T-helper 2 cell treated with Interferon-gamma antibody and Interleukin-4, amounts not matched to agents 5 μg/mL and 100 μg/mL, for 36 hours (primary cell): Measurements from ENCODE around the gene ADAMTSL3.
"Not testable (repeated sequence)": the region's sequence is repeated elsewhere in the genome, so short reads cannot be mapped to it uniquely, and the experiment has no call there.

ENCODE experiments used
- DNase-seq: peaks from one replicate; pipeline ENCODE4 v3.0.0; 2021; ENCODE audit warnings: low spot score
- H3K27ac Mint-ChIP-seq: one replicate; pipeline ENCODE4 v1.8.0; 2021; ENCODE audit warnings: mild to moderate bottlenecking, mixed read lengths
- H3K27me3 Mint-ChIP-seq: one replicate; pipeline ENCODE4 v1.8.0; 2021; ENCODE audit warnings: low read depth, mixed read lengths
- H3K36me3 Mint-ChIP-seq: one replicate; pipeline ENCODE4 v1.8.0; 2021; ENCODE audit warnings: low read depth, mixed read lengths
- H3K4me1 Mint-ChIP-seq: one replicate; pipeline ENCODE4 v1.8.0; 2021; ENCODE audit warnings: low read depth, mixed read lengths
- H3K4me3 Mint-ChIP-seq: one replicate; pipeline ENCODE4 v1.8.0; 2022; ENCODE audit warnings: mild to moderate bottlenecking, moderate library complexity, mixed read lengths
- H3K9me3 Mint-ChIP-seq: one replicate; pipeline ENCODE4 v1.8.0; 2021; ENCODE audit warnings: mixed read lengths

Gene ADAMTSL3

DNA sequence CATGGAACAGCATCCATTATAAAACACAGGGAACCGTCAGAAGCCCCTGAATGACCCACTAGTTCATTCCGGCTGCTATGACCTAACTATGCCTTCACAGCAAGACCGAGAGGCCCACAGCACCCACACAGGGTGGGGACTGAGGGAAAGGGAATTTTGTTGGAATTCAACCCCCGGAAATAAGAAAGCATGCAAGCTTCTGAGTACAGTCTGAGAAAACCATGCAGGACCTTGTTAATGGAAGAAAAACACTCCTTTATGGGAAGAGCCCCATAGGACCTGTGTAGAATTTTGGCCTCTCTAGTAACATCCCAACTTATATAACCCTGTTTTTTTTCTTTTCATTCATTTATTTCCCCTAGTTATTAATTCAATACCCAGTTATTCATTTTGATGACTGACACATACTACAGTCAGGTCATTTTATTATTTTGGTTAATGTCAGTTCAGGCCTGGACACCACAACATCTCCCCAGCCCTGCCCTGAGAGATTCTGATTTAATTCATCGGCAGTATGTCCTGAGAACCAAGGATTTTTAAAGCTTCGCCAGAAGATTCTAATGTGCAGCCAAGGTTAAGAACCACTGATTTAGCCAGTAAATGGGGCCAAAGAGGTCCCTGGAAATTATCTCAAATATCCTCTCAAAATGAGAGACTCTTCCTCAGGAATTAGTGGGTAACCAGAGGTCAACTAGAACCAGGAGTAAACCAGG, 350.0 kb downstream of the ADAMTSL3 start:
- peaks cover 5% of the 10 kb centered on the region for H3K27me3 Mint-ChIP-seq
- H3K4me3 Mint-ChIP-seq = no peak overlapping the region
- no peak overlapping the region for H3K27ac Mint-ChIP-seq
- H3K9me3 Mint-ChIP-seq = no peaks in the 10 kb centered on the region
- no peaks in the 10 kb centered on the region for H3K4me1 Mint-ChIP-seq
- DNase-seq = no peak
- H3K36me3 Mint-ChIP-seq = no peaks in the 10 kb centered on the region

- H3K36me3 Mint-ChIP-seq = no peaks in the 10 kb centered on the region
- H3K27ac Mint-ChIP-seq = no peak overlapping the region
- no peak overlapping the region for H3K4me3 Mint-ChIP-seq
- no peaks in the 10 kb centered on the region for H3K27me3 Mint-ChIP-seq
- no peak for DNase-seq
- no peaks in the 10 kb centered on the region for H3K9me3 Mint-ChIP-seq
- H3K4me1 Mint-ChIP-seq = no peaks in the 10 kb centered on the region
Observed at GRCh38 chr15:84006421-84006820, 352.5 kb downstream of the ADAMTSL3 start.

- H3K4me1 Mint-ChIP-seq = no peaks in the 10 kb centered on the region
- no peaks in the 10 kb centered on the region for H3K27me3 Mint-ChIP-seq
- no peaks in the 10 kb centered on the region for H3K9me3 Mint-ChIP-seq
- no peaks in the 10 kb centered on the region for H3K36me3 Mint-ChIP-seq
- no peak overlapping the region for H3K4me3 Mint-ChIP-seq
- DNase-seq = no peak
- no peak overlapping the region for H3K27ac Mint-ChIP-seq
Observed at GRCh38 chr15:84009616-84010015, 355.7 kb downstream of the ADAMTSL3 start.

DNA sequence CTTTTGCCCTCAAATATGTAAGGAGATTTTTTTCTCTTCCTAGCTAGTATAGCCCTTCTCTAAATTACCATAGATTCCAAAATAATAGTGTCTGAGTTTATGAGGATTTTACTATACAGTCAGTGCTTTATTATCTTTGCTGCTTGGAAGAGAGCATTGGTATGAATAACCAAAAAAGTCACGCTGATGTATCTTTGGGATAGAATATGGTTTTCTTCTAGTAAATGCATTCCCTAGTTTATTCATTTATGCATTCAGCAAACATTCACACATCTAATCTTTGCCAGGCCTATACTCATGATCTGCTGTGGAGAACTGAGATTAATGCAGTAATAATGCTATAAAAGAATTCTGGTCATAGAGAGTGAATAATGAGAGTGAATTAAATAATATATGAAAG, 356.3 kb downstream of the ADAMTSL3 start:
- Mint-ChIP-seq H3K36me3 (no peaks in the 10 kb centered on the region), H3K4me1 (no peaks in the 10 kb centered on the region), H3K9me3 (no peaks in the 10 kb centered on the region), H3K27me3 (no peaks in the 10 kb centered on the region), H3K27ac (no peak overlapping the region), H3K4me3 (no peak overlapping the region)
- DNase-seq = no peak

DNA sequence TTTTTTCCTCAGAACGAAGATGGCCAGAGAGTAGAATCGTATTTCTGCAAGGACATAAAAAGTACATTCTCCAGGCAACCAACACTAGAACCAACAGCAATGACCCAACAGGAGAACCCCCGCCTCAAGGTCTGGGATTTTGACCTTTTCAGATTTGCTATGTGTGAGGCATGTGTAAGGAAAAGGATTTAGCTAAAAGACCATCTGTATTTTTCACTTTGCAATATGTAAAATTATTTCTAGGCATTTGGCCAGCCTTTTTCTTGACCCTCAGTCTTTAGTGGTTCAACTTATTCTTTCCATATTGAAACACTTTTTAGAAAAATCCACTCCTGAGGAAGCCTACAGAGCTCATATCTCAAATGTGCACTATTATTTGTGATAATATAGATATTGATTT, 362.4 kb downstream of the ADAMTSL3 start:
- H3K4me3 Mint-ChIP-seq = no peak overlapping the region
- H3K9me3 Mint-ChIP-seq = no peaks in the 10 kb centered on the region
- no peak overlapping the region for H3K27ac Mint-ChIP-seq
- H3K4me1 Mint-ChIP-seq = no peaks in the 10 kb centered on the region
- H3K27me3 Mint-ChIP-seq = no peaks in the 10 kb centered on the region
- DNase-seq = no peak
- H3K36me3 Mint-ChIP-seq = no peaks in the 10 kb centered on the region

- H3K36me3 Mint-ChIP-seq = no peaks in the 10 kb centered on the region
- no peaks in the 10 kb centered on the region for H3K9me3 Mint-ChIP-seq
- H3K27me3 Mint-ChIP-seq = no peaks in the 10 kb centered on the region
- DNase-seq = no peak
- H3K4me1 Mint-ChIP-seq = no peaks in the 10 kb centered on the region
- no peak overlapping the region for H3K27ac Mint-ChIP-seq
- H3K4me3 Mint-ChIP-seq = no peak overlapping the region
Observed at GRCh38 chr15:84022516-84022915, 368.6 kb downstream of the ADAMTSL3 start.

DNA sequence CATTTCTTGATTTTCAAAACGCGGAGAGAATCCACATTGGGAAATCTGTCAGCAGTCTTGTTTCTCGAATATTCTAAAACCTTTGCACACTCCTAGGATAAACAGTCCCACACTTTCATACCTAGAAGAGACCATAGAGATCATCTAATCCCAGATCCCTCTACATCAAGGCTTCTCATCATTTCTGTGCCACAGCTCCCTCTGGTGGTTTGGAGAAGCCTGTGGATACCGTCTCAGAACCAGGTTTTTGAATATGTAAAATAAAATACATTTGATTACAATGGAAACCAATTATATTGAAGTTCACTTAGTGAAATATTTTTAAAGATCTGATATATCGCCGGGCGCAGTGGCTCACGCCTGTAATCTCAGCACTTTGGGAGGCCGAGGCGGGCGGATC, 369.7 kb downstream of the ADAMTSL3 start:
- Mint-ChIP-seq H3K4me1 (no peaks in the 10 kb centered on the region), H3K27me3 (no peaks in the 10 kb centered on the region), H3K9me3 (no peaks in the 10 kb centered on the region), H3K36me3 (no peaks in the 10 kb centered on the region), H3K4me3 (no peak overlapping the region), H3K27ac (no peak overlapping the region)
- peak; percentile 8 for DNase-seq

- Mint-ChIP-seq H3K4me3 (no peak overlapping the region), H3K4me1 (no peaks in the 10 kb centered on the region), H3K9me3 (no peaks in the 10 kb centered on the region), H3K36me3 (no peaks in the 10 kb centered on the region), H3K27me3 (no peaks in the 10 kb centered on the region), H3K27ac (no peak overlapping the region)
- DNase-seq = no peak
Observed at GRCh38 chr15:84033793-84034553, 380.1 kb downstream of the ADAMTSL3 start.

GRCh38 chr15:84034578-84035398, 380.9 kb downstream of the ADAMTSL3 start:
- H3K9me3 Mint-ChIP-seq = no peaks in the 10 kb centered on the region
- no peaks in the 10 kb centered on the region for H3K36me3 Mint-ChIP-seq
- no peak overlapping the region for H3K27ac Mint-ChIP-seq
- DNase-seq = no peak
- H3K4me1 Mint-ChIP-seq = no peaks in the 10 kb centered on the region
- H3K27me3 Mint-ChIP-seq = no peaks in the 10 kb centered on the region
- H3K4me3 Mint-ChIP-seq = no peak overlapping the region

DNA sequence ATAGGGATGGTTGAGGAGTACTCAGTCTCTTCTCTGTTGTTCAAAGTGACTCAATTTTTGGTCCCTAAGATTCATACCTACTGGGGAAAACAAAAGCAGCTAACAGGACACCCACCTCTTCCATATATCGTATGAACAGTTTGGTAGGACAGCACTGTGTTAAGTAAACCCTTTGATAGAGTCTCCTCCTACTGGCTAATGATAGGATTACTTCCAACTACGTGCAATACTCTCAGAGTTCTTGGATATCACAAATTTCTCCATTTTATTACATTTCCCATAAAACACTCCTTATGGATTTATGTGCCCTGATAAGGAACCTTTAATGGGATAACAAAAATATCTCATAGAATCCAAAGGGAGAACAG, 381.5 kb downstream of the ADAMTSL3 start:
- H3K36me3 Mint-ChIP-seq = no peaks in the 10 kb centered on the region
- H3K9me3 Mint-ChIP-seq = no peaks in the 10 kb centered on the region
- no peaks in the 10 kb centered on the region for H3K4me1 Mint-ChIP-seq
- H3K27ac Mint-ChIP-seq = no peak overlapping the region
- no peak for DNase-seq
- no peaks in the 10 kb centered on the region for H3K27me3 Mint-ChIP-seq
- no peak overlapping the region for H3K4me3 Mint-ChIP-seq

GRCh38 chr15:84037301-84037700, 383.4 kb downstream of the ADAMTSL3 start:
- no peak overlapping the region for H3K4me3 Mint-ChIP-seq
- H3K4me1 Mint-ChIP-seq = no peaks in the 10 kb centered on the region
- H3K27me3 Mint-ChIP-seq = peaks cover 3% of the 10 kb centered on the region
- no peaks in the 10 kb centered on the region for H3K36me3 Mint-ChIP-seq
- H3K27ac Mint-ChIP-seq = no peak overlapping the region
- DNase-seq = no peak
- no peaks in the 10 kb centered on the region for H3K9me3 Mint-ChIP-seq

DNA sequence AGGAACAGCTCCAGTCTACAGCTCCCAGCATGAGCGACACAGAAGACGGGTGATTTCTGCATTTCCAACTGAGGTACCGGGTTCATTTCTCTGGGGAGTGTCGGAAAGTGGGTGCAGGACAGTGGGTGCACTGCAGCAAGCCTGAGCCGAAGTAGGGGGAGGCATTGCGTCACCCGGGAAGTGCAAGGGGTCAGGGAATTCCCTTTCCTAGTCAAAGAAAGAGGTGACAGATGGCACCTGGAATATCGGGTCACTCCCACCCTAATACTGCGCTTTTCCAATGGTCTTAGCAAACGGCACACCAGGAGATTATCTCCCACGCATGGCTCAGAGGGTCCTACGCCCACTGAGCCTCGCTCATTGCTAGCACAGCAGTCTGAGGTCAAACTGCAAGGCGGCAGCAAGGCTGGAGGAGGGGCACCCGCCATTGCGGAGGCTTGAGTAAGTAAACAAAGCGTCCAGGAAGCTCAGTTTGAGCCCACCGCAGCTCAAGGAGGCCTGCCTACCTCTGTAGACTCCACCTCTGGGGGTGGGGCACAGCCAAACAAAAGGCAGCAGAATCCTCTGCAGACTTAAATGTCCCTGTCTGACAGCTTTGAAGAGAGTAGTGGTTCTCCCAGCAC, 388.6 kb downstream of the ADAMTSL3 start:
- not testable (repeated sequence) for DNase-seq, H3K9me3 Mint-ChIP-seq, H3K4me1 Mint-ChIP-seq, H3K36me3 Mint-ChIP-seq, H3K27ac Mint-ChIP-seq, H3K4me3 Mint-ChIP-seq, H3K27me3 Mint-ChIP-seq

GRCh38 chr15:84046064-84046637, 392.2 kb downstream of the ADAMTSL3 start:
- Mint-ChIP-seq H3K27ac (no peak overlapping the region), H3K36me3 (no peaks in the 10 kb centered on the region), H3K4me3 (no peak overlapping the region), H3K4me1 (no peaks in the 10 kb centered on the region), H3K9me3 (peaks cover 7% of the 10 kb centered on the region), H3K27me3 (peaks cover 3% of the 10 kb centered on the region)
- DNase-seq = no peak
